DMS153 treated with DMSO at 0.1 percent for 48 hours (cell line): ENCODE results near the gene SELENOM.

ENCODE experiments used
- DNase-seq: peaks from one replicate; lab custom pipeline; 2025; ENCODE audit not compliant: unreplicated experiment; lab: John Stamatoyannopoulos, UW

SELENOM gene

GRCh38 chr22:31092161-31092560 is 15.2 kb downstream of the SELENOM start:
- DNase-seq: no peak

- no peak for DNase-seq
Observed at GRCh38 chr22:31091106-31091975, 16.0 kb downstream of the SELENOM start.

GRCh38 chr22:31090217-31091085 is 16.9 kb downstream of the SELENOM start:
- DNase-seq: no peak

GRCh38 chr22:31089160-31090100 is 17.9 kb downstream of the SELENOM start:
- DNase-seq: no peak

GRCh38 chr22:31088233-31088986 is 19.0 kb downstream of the SELENOM start:
- DNase-seq: no peak

GRCh38 chr22:31087744-31088215 is 19.6 kb downstream of the SELENOM start:
- no peak for DNase-seq

- no peak for DNase-seq
Observed at GRCh38 chr22:31086703-31087330, 20.6 kb downstream of the SELENOM start.

GRCh38 chr22:31085928-31086327 is 21.4 kb downstream of the SELENOM start:
- no peak for DNase-seq

- no peak for DNase-seq
Observed at GRCh38 chr22:31085493-31085824, 21.9 kb downstream of the SELENOM start.

GRCh38 chr22:31084811-31085492 is 22.4 kb downstream of the SELENOM start:
- no peak for DNase-seq

GRCh38 chr22:31083923-31084810 is 23.2 kb downstream of the SELENOM start:
- DNase-seq: no peak

GRCh38 chr22:31083377-31083768 is 24.0 kb downstream of the SELENOM start:
- DNase-seq: peak; percentile 5

- no peak for DNase-seq
Observed at GRCh38 chr22:31082606-31083376, 24.6 kb downstream of the SELENOM start.

- DNase-seq: no peak
Observed at GRCh38 chr22:31081963-31082605, 25.3 kb downstream of the SELENOM start.

- peak; percentile 85 for DNase-seq
Observed at GRCh38 chr22:31080848-31081649, 26.3 kb downstream of the SELENOM start, which contains the start of gene SMTN. Gene SMTN (plus strand): TSS chr22:31081318. CDS start chr22:31083259, 1,941 bp downstream.
